Testis (tissue), 3 donors: Measurements from ENCODE around the gene PRKCA. TPM values are rescaled to one million over a fixed set of nuclear protein-coding genes. Genes with fewer than 3 reads are reported as not detected.

Experiments
- DNase-seq: peaks from one replicate; pipeline ENCODE4 v3.0.0-alpha.2; 2019
- H3K27ac ChIP-seq, 2 donors: fragments of 200-600 bp; sonication (generic); one replicate each; pipeline ENCODE4 v1.5.1; 2019
- H3K27me3 ChIP-seq: fragments of 200-600 bp; sonication (generic); one replicate; pipeline ENCODE4 v1.5.1; 2019
- H3K36me3 ChIP-seq: fragments of 200-600 bp; sonication (generic); one replicate; pipeline ENCODE4 v1.5.1; 2017; ENCODE audit warnings: low read depth; ENCODE audit errors: missing control alignments
- H3K4me1 ChIP-seq: fragments of 200-600 bp; sonication (generic); one replicate; pipeline ENCODE4 v1.5.1; 2019
- H3K4me3 ChIP-seq, 2 donors: fragments of 200-600 bp; sonication (generic); one replicate each; pipeline ENCODE4 v1.5.1; 2017 to 2019
- H3K9me3 ChIP-seq: fragments of 200-600 bp; sonication (generic); one replicate; pipeline ENCODE4 v1.5.1; 2017
- CTCF ChIP-seq, 3 experiments: fragments of 450-650 bp in 2 of 3; fragments of 200-600 bp in 1 of 3; sonication (generic) in 1 of 3; IDR thresholded peaks; one replicate each; pipeline ENCODE4 v1.5.1; 2016 to 2019; ENCODE audit warnings: antibody characterized with exemption in 3 of 3, mild to moderate bottlenecking in 2 of 3, moderate library complexity in 1 of 3
- POLR2A ChIP-seq: fragments of 450-650 bp; IDR thresholded peaks from one replicate; pipeline ENCODE4 v1.6.1; 2017; ENCODE audit warnings: antibody characterized with exemption, mild to moderate bottlenecking, moderate library complexity
- WGBS, 2 donors: methylation state at CpG; one replicate each; pipeline ENCODE4 v1.1.5; 2018; 5-methylcytosine and 5-hydroxymethylcytosine counted together
- intact Hi-C: fragments of 100-400 bp; cut with DNase I; formaldehyde crosslinking; loops from one replicate; pipeline ENCODE4 v1.15.1; 2023; ENCODE audit warnings: low total_unique reads
- polyA plus RNA-seq: library from polyadenylated mRNA; stranded (reverse); fragments of 350-450 nt; fragmentation: Illumina TruSeq; extraction: RNeasy Lipid Tissue Mini Kit (QIAGEN cat#74804); gene quantifications from one replicate; pipeline ENCODE4 v1.2.3, GENCODE V29; 2014; ENCODE audit warnings: low read depth, low replicate concordance; ENCODE audit not compliant: insufficient read depth
- total RNA-seq, 2 donors: library from RNA; depleted of rRNA; stranded (reverse); fragments of >200 nt; gene quantifications; one replicate each; pipeline ENCODE4 v1.2.3, GENCODE V29; 2016

The PRKCA gene
- total and polyA plus RNA-seq, 3 donors from 2014 or later, result 6.8 to 22.9 (median 15.4) TPM

DNA sequence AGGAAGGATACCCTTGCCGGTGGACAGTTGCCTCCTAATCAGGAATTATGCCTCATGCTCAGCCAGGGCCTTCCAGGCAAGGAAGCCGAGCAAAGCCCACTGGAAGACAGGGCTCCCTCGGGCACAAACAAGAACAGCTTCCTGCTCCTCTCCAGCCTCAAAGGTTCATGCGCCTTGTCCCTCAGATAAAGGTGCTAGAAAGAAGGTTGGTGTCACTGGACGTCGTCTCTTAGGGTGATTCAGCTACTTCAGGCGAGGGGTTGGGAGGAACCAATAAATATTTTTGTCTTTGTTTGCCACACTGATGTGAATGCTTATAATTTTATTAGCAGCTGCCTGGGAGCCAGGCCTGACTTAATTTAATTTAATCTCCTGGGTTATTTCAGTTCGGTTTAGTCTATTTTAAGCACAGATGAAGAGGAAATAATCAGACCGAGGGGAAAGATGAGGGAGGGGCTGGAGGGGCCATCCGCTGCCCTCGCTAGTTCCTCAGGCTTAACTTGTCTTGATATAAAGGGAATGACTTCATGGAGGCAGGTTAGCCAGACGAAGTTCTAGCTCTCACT is 360.7 kb downstream of the PRKCA start:
- H3K4me3 ChIP-seq, result no peak overlapping the region
- no peaks in the 10 kb centered on the region for H3K27me3 ChIP-seq
- no peaks in the 10 kb centered on the region for H3K9me3 ChIP-seq
- WGBS, 2 donors, result 76 to 80% methylated on average over 12 of the region's 12 CpGs
- H3K36me3 ChIP-seq, result no peaks in the 10 kb centered on the region
- intact Hi-C loops, result no loop called here
- no peak overlapping the region for H3K27ac ChIP-seq
- TF ChIP-seq POLR2A (no peak), CTCF (IDR thresholded peaks at IDR 0.05) (no peak)
- no peak for DNase-seq
- H3K4me1 ChIP-seq, result no peaks in the 10 kb centered on the region

- intact Hi-C loops, result no loop called here
- WGBS, 2 donors, result 95 to 98% methylated on average over 4 of the region's 4 CpGs
- H3K27ac ChIP-seq, result no peak overlapping the region
These were observed 361.9 kb downstream of the PRKCA start for GRCh38 chr17:66664336-66664735.

DNA sequence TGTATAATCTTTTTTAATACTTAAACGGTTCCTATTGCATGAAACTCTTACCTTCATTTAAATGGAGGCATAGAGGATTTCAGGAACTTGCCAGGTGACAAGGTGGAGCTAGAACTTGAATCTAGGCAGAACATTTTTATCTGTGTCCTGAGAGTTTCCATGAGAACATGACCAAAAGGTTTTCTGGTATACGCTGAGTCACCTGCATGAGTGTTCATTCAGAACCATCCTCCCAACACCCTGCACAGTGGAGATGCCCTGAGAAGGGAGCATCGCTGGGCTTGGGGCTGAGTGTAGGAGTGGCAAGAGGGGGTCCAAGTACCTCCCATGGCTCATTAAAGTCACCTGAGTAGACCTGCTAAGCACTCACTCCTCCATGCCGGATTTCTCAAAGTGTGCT is 362.8 kb downstream of the PRKCA start:
- Histone ChIP-seq H3K4me3 (no peak overlapping the region), H3K36me3 (no peaks in the 10 kb centered on the region), H3K4me1 (no peaks in the 10 kb centered on the region), H3K9me3 (no peaks in the 10 kb centered on the region), H3K27ac (no peak overlapping the region), H3K27me3 (no peaks in the 10 kb centered on the region)
- DNase-seq, result no peak
- intact Hi-C loops, result no loop called here
- WGBS, 2 donors, result 88 to 90% methylated on average over 4 of the region's 4 CpGs
- TF ChIP-seq CTCF (IDR thresholded peaks at IDR 0.05) (no peak), POLR2A (no peak)

More at GRCh38 chr17:66664336-66664735, 361.9 kb downstream of the PRKCA start:
- TF ChIP-seq POLR2A, result no peak
- no peak for TF ChIP-seq CTCF (IDR thresholded peaks at IDR 0.05)
- no peak overlapping the region for H3K4me3 ChIP-seq
- H3K4me1 ChIP-seq, result no peaks in the 10 kb centered on the region
- no peaks in the 10 kb centered on the region for H3K27me3 ChIP-seq
- no peaks in the 10 kb centered on the region for H3K36me3 ChIP-seq
- no peaks in the 10 kb centered on the region for H3K9me3 ChIP-seq
- DNase-seq, result no peak

DNA sequence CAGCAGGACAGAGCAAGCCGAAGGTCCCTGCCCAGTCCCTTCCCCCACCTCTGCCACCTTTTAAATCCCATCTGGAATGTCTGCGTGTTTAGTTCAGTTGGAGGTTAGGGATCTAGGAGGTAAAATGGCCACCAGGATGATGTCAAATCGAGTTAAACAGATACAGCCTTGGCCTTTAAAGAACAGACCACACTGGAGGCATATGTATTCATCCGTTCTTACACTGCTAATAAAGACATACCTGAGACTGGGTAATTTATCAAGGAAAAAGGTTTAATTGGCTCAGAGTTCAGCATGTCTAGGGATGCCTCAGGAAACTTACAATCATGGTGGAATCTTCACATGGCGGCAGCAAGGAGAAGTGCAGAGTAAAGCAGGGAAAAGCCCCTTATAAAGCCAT is 364.7 kb downstream of the PRKCA start:
- Histone ChIP-seq H3K9me3 (no peaks in the 10 kb centered on the region), H3K36me3 (no peaks in the 10 kb centered on the region), H3K4me3 (no peak overlapping the region), H3K4me1 (no peaks in the 10 kb centered on the region), H3K27ac (no peak overlapping the region), H3K27me3 (no peaks in the 10 kb centered on the region)
- TF ChIP-seq POLR2A (no peak), CTCF (IDR thresholded peaks at IDR 0.05) (no peak)
- WGBS, 2 donors, result 85 to 92% methylated on average over 5 of the region's 5 CpGs
- intact Hi-C loops, result no loop called here
- no peak for DNase-seq

- Histone ChIP-seq H3K36me3 (no peaks in the 10 kb centered on the region), H3K27me3 (no peaks in the 10 kb centered on the region), H3K27ac (no peak overlapping the region), H3K4me1 (no peaks in the 10 kb centered on the region), H3K9me3 (no peaks in the 10 kb centered on the region), H3K4me3 (no peak overlapping the region)
- intact Hi-C loops, result no loop called here
- 95 to 96% methylated on average over 4 of the region's 4 CpGs for WGBS, 2 donors
- TF ChIP-seq CTCF (IDR thresholded peaks at IDR 0.05), result no peak
- TF ChIP-seq POLR2A, result no peak
- no peak for DNase-seq
These were observed 365.1 kb downstream of the PRKCA start for GRCh38 chr17:66667491-66668030.
